Stomach (tissue), 4 donors: ENCODE data around the gene OR2AT4.

Source experiments
- EP300 ChIP-seq: sonication (generic); formaldehyde crosslinking; IDR thresholded peaks from one replicate; pipeline ENCODE4 v1.6.1; 2017; ENCODE audit warnings: antibody characterized with exemption
- POLR2AphosphoS5 ChIP-seq, 3 donors: sonication (generic); formaldehyde crosslinking; IDR thresholded peaks; one replicate each; pipeline ENCODE4 v1.6.1; 2016; ENCODE audit warnings: antibody characterized with exemption in 3 of 3
- TF ChIP-seq, protein P1 (sequence below), 7 experiments: fragments of 450-650 bp in 4 of 7; fragments of 200-600 bp in 3 of 7; sonication (generic) in 3 of 7; IDR thresholded peaks; one replicate each; pipeline ENCODE4 v1.5.1; 2016 to 2019; ENCODE audit warnings: antibody characterized with exemption in 7 of 7, control low read depth in 2 of 7, mild to moderate bottlenecking in 1 of 7

- TF ChIP-seq EP300 (no peak), POLR2AphosphoS5 (IDR thresholded peaks at IDR 0.05) (no peak)
- TF ChIP-seq, protein P1, sequence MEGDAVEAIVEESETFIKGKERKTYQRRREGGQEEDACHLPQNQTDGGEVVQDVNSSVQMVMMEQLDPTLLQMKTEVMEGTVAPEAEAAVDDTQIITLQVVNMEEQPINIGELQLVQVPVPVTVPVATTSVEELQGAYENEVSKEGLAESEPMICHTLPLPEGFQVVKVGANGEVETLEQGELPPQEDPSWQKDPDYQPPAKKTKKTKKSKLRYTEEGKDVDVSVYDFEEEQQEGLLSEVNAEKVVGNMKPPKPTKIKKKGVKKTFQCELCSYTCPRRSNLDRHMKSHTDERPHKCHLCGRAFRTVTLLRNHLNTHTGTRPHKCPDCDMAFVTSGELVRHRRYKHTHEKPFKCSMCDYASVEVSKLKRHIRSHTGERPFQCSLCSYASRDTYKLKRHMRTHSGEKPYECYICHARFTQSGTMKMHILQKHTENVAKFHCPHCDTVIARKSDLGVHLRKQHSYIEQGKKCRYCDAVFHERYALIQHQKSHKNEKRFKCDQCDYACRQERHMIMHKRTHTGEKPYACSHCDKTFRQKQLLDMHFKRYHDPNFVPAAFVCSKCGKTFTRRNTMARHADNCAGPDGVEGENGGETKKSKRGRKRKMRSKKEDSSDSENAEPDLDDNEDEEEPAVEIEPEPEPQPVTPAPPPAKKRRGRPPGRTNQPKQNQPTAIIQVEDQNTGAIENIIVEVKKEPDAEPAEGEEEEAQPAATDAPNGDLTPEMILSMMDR (IDR thresholded peaks at IDR 0.05) = no peak
These were observed 3.6 kb upstream of the OR2AT4 start for GRCh38 chr11:75100314-75100713.
